Activated CD4-positive, alpha-beta T cell treated with anti-CD3 and anti-CD28 coated beads, Interleukin-2, amount 50 U/mL, for 24 hours (primary cell): ENCODE measurements around the gene LINC00632.
"Not testable (repeated sequence)": the region's sequence is repeated elsewhere in the genome, so short reads cannot be mapped to it uniquely, and the experiment has no call there.

Experiments
- DNase-seq, 2 donors: peaks; one replicate each; pipeline ENCODE4 v3.0.0-alpha.2; 2020; ENCODE audit warnings: low read depth in 1 of 2, low spot score in 1 of 2

The LINC00632 gene

DNA sequence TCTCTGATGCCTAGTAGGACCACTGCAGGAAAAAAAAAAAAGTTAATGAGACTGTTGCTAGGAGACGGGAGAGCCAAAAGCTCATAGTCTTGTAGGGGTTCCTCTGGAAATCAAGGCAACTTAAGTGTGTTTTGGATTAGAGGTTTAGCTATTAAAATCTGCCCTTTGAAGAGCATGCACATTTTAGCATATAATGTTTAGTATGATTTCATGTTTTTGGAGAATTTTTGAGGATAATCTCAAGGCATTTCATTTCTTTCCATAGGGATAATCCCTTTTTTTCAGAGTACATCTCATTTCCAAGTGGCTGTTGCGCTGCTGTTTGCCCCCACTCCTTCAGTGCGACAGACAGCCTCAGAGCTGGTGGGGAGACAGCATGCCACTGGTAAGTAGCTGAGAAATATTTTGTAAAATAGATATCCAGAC is at the start of gene LINC00632:
Gene LINC00632 (plus strand): TSS at position 339 of the 426 bp plus-strand sequence.
- DNase-seq = no peak

GRCh38 chrX:140661643-140662042 is 47.9 kb upstream of the LINC00632 start:
- DNase-seq = no peak

- no peak for DNase-seq
Observed at GRCh38 chrX:140664939-140665338, 44.6 kb upstream of the LINC00632 start.

- DNase-seq = no peak
Observed at GRCh38 chrX:140672840-140673731, 36.5 kb upstream of the LINC00632 start.

DNA sequence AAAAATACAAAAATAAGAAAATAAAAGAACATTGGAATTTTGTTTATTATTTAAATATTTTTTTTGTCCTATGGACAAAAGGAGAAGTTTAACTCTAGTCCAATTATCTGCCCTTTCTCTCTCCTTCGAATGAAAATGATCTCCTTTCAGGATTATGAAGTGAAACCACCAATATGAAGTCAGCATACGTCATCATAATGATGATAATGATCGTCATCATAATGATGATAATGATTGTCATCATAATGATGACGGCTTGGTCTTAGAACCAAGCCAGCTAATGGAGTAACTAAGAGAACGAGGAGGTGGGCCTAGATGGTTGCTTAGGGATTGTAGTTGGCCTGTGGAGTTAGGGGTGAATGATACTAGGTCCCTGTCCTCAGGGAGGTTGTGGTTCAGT is 21.9 kb upstream of the LINC00632 start:
- no peak for DNase-seq

DNA sequence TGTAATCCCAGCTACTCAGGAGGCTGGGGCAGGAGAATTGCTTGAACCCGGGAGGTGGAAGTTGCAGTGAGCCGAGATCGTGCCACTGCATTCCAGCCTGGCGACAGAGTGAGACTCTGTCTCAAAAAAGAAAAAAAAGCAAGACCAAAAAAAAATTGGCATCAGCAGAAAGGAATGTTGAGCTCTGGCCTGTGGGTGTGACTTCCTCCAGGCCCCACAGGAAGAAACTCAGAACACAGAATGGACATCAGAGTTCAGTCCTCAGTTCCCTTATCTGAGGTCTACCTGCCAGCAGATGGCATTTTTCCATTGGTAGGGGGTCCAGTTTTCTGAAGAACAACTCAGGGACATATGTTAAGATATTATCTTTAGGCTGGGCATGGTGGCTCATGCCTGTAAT is 18.0 kb upstream of the LINC00632 start:
- not testable (repeated sequence) for DNase-seq

- DNase-seq = no peak
Observed at GRCh38 chrX:140697618-140698017, 11.9 kb upstream of the LINC00632 start.

DNA sequence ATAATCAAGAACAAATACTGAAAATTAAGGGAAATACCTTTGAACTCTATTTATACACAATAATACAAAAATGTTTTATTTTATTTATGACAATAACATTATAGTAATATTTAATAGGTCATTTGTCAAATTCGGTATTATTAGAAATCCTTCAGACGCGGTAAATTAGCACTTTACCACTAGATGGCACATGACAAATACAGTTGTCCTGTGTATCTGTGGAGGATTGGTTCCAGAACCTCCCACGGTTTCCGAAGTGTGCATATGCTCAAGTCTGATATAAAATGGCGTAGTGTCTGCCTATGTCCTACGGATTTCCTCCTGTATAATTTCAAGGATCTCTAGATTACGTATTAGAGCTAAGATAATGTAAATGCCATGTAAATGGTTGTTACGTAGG is 8.1 kb upstream of the LINC00632 start:
- no peak for DNase-seq

DNA sequence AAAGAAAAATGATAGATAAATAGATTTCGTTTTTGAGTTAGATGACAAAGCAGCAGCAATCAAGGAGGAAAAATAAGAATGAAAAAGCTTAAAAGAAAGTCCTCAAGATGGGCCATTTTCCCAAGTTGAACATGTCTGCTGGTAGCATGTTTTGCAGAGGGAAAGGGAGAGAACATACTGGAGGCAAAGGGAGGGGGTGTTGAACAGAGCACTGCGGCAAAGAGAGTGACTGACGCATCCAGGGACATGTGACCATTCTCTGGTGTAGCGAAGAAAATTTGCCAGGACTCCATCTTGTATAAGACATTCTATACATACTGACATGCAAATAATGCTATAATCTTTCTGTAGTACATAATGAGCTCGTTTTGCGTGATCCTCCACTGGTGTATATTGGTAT is 1.2 kb downstream of the LINC00632 start:
- DNase-seq = no peak

DNA sequence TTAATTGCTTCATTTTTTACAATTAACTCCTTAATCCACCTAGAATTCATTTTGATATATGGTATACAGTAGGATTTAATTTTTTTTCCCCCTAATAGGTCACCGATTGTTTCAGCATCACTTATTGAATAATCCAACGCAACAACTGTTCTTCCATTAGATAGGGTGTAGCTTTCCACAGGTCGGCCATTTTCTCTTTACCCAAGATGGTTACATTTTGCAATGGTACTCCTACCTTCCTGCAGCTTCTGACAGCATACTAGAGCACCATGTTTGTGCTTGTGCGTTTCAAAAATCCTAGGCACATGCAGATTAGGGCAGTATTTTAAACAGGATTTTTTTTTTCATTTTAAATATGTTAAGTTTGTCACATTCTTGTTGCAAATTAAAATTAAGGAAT is 2.3 kb downstream of the LINC00632 start:
- no peak for DNase-seq

DNA sequence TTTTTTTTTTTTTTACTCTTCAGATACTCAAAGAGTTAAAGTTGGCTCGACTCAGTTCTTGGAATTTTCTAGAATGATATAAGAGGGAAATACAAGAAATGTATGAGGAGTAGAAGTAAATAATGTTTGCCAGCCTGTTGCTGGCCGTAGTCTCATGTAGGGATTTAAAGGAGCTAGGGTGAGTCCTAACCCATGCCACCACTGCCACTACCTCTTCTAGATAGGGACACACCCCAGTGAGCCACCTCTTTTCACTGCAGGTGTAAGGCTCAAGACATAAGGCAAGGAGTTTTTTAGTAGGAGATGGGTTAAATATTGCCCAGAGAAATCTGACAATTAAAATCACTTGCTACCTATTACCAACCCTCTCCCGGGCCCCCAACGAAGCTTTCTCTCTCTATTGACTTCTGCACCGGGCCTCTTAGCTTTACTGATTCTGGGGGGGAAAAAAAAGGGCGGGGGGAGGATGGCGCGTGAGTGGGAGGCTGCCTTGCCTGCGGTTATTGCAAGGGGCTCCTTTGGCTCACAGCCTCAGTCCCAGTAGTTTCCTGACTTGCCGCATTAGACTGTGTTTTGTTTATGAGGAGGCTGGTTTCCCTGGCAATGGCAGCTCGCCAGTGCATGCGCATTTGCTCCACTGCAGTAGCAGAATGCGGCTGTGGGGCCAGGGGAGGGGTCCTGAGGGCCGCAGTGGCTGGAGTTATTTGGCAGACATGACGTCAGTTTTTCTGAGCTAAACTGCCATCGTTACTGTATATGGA is 3.0 kb downstream of the LINC00632 start:
- DNase-seq = no peak

- DNase-seq = no peak
Observed at GRCh38 chrX:140713174-140713539, 3.6 kb downstream of the LINC00632 start.

- DNase-seq = no peak
Observed at GRCh38 chrX:140715787-140716186, 6.2 kb downstream of the LINC00632 start.

- no peak for DNase-seq
Observed at GRCh38 chrX:140723121-140723715, 13.7 kb downstream of the LINC00632 start.

DNA sequence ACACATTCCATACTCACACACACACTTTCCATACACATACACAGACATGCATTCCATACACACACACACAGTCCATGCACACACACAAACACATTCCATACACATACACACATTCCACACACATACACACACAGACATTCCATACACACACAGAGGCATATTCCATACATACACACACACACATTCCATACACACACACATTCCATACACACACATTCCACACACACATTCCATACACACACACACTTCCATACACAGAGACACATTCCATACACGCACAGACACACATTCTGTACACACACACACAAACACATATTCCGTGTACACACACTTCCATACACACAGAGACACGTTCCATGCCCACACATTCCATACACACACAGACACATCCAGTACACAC is 14.8 kb downstream of the LINC00632 start:
- no peak for DNase-seq

GRCh38 chrX:140724736-140725135 is 15.2 kb downstream of the LINC00632 start:
- DNase-seq = no peak

DNA sequence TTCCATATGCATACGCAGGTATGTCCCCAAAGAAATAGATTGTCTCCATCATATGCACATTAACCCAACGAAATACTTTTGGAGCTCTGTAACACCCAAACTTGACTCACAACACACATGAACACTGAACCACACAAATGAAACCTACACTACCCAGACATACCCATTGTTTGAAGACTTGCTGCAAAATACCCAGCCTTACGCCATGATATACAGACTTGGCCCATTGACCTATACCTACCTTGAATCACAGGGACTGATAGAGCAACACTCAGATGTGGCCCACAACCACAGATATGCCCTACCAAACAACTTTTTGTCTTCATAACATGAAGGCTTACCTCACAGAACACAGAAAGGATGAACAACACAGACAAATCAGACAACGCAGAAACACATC is 15.9 kb downstream of the LINC00632 start:
- DNase-seq = no peak

GRCh38 chrX:140733766-140734342 is 24.3 kb downstream of the LINC00632 start:
- DNase-seq = no peak

- DNase-seq = no peak
Observed at GRCh38 chrX:140744085-140744484, 34.5 kb downstream of the LINC00632 start.

GRCh38 chrX:140756941-140757340 is 47.4 kb downstream of the LINC00632 start:
- DNase-seq = no peak

DNA sequence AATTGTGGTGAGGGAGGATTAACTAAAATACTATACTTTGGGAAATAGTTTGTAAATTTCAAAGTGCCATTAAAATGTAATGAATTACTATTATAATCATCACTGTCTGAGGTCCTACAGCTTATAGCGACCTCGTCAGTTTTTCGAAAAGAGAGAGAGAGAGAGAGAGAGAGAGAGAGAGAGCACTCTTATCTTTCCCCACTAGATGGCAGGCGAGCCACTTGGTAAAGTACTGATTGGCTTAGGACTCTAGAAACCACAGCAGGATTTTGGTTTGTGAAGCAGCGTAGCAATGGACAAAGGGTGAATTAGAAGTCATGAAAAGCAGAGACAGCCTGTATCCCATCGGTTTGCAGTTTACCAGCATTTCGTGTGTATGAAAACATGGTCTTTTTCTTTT is 52.5 kb downstream of the LINC00632 start:
- no peak for DNase-seq
